GM21367 (cell line): ENCODE results near the gene EFNA5.

Experiments used
- ATAC-seq: cut with Tn5 transposase; IDR thresholded peaks from one replicate; pipeline ENCODE4 v1.9.1; 2021; ENCODE audit not compliant: unreplicated experiment

EFNA5 gene

GRCh38 chr5:107551088-107551487 lies 119.6 kb downstream of the EFNA5 start:
- no peak for ATAC-seq

GRCh38 chr5:107549567-107549966 lies 121.2 kb downstream of the EFNA5 start:
- ATAC-seq, result no peak

- no peak for ATAC-seq
Measured at GRCh38 chr5:107548477-107548876, 122.3 kb downstream of the EFNA5 start.

DNA sequence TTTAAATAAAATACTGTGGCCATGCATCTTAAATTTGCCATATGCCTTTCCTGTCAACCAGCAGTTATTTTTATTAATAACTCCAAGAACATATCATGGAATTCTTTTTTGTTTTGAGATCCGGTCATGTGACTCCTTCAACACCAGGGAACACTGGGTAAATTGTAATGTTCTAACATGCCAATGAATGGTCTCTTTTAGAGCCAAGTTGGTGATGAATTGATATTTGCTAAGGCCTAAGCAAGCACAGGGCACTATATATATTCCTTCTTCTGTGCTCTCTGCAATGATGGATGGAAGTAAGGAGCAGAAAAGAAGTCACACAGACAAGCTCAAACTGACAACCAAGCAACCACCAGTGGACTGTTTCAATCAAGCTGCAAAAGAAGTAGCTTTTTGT lies 124.0 kb downstream of the EFNA5 start:
- ATAC-seq, result no peak

DNA sequence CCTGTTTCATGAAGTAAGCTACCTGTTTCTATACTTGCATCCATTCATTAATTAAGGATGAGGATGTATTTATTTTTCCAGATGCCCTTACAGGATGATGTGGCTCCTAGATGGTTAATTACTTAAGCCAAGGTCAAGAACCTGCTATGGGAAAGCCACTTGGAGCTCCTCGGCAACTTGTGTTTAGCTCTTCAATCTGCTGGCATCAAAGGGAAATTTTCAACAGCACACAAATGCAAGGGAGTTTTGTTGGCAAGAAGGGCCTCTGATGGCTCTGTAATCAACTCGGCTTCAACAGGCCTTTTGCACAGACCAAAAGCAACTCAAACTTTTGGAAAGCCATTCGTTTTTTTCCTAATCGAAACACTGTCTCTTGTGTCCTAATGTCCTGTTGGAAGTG lies 125.3 kb downstream of the EFNA5 start:
- no peak for ATAC-seq

DNA sequence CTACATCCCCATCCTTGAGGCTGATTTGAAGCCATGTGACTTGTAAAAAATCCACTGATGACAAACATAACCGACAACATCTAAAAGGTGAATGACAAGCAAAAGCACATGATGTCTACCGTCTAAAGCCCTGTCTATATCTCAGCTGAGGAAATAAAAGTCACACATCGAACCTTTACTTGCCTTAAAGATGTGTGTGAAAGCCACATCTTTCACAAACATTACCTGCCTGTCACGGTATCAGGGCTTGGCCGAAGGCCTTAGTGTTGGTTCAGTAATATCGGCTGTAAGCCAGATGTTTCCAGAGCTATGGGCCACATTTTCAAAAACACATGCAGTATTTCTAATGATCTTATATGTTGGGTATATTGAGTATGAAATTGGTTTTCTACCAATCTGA lies 125.8 kb downstream of the EFNA5 start:
- ATAC-seq, result no peak

- ATAC-seq, result no peak
Measured at GRCh38 chr5:107544476-107544875, 126.3 kb downstream of the EFNA5 start.

- ATAC-seq, result no peak
Measured at GRCh38 chr5:107543868-107544267, 126.9 kb downstream of the EFNA5 start.

GRCh38 chr5:107542831-107543231 lies 127.9 kb downstream of the EFNA5 start:
- no peak for ATAC-seq

GRCh38 chr5:107542428-107542827 lies 128.3 kb downstream of the EFNA5 start:
- no peak for ATAC-seq

- peak; percentile 41 for ATAC-seq
Measured at GRCh38 chr5:107541400-107541799, 129.3 kb downstream of the EFNA5 start.

- no peak for ATAC-seq
Measured at GRCh38 chr5:107539726-107540330, 130.9 kb downstream of the EFNA5 start.

DNA sequence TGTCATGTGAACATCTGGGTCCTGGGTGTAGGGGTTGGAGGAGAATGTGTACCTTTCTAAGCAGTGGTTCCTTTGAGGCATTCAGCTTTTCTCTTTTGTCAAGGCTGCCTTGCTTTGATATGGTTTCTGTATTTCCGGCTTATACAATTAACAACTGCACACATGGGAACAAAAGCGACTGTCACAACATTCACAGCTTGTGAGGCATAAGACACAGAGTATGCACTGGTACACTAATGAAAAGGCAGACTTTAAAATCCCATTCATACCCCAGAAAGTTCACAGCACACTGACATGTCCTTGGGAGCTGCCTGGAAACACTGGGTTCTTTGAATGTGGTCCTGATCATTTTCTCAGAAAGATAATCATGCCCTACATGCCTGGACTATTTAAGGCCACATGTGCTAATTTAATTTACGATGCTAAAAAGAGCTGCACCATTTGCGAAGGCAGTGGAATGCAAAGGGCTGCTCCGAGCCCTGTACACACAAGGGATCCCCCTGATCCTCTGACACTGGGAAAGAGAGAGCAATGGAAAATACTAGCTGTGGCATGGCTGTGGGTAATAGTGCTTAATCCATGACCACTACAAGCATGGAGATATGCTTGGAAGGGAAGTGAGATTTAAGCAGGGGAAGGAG lies 131.8 kb downstream of the EFNA5 start:
- no peak for ATAC-seq

GRCh38 chr5:107538331-107538730 lies 132.4 kb downstream of the EFNA5 start:
- no peak for ATAC-seq

DNA sequence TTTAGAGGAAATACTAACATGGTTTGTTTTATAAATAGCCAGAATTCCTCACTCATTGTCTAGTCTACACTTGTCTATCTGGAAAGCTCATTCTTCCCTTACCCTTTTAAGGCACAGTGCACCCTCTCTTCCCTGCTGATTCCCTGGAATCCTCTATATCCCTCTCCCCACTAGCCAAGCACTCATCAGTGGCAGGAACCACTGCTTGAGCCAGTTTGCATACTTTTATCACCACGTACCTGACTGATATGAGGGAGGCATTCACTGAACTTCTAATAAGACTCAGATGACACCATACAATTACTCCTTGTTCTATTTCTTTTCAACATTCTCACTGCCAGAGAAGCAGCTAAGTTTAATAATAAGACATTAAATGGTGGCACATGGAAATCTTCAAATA lies 134.9 kb downstream of the EFNA5 start:
- no peak for ATAC-seq

GRCh38 chr5:107533910-107534876 lies 136.5 kb downstream of the EFNA5 start:
- no peak for ATAC-seq

DNA sequence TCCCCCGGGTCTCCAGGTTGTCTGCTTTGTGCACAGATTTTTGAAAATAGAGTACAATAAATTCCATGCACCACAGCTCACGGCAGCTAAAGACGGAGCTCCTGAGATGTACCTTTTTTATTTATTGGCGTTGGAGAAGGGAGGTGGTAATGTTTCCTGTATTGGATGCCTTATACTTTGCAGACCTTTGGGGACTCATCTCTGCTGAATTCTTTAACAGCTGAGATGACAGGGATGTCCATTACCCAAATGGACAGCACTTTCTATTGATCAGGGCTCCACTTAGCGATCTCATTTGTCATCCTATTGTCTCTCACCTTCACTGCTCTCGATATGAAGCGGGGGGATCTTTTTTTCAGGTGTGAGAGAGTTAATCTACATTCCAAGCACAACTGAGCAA lies 137.8 kb downstream of the EFNA5 start:
- no peak for ATAC-seq

GRCh38 chr5:107532169-107532878 lies 138.4 kb downstream of the EFNA5 start:
- ATAC-seq, result no peak

GRCh38 chr5:107531308-107531707 lies 139.4 kb downstream of the EFNA5 start:
- no peak for ATAC-seq

GRCh38 chr5:107529618-107530017 lies 141.1 kb downstream of the EFNA5 start:
- no peak for ATAC-seq

- ATAC-seq, result no peak
Measured at GRCh38 chr5:107526270-107526937, 144.3 kb downstream of the EFNA5 start.
